ENCODE data around the gene SOX9. TPM values are rescaled to one million over a fixed set of nuclear protein-coding genes. Genes with fewer than 3 reads are reported as not detected.

SOX9 gene
- total and polyA plus RNA-seq, 5 donors from 2014 or later: not detected

DNA sequence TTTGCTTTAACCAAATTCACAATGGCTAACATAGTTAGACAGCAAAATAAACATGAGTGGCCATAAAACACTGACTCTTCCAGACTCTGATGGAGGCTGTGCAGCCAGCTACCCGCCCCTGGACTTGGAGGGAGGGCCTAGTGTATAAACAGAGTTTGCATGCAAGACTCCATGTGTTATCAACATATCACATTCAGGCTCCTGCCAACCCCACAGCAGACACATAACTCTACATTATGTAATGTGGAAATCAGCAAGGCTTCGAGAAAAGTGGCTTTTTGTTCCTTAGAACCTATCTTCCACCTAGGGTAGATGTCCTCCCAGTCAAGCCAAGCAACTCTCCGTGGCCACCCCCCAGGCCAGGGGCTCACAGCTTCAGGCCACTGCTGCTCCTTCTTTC is 19.3 kb upstream of the SOX9 start:
- no peak overlapping the region for H3K27ac Mint-ChIP-seq
- H3K9me3 Mint-ChIP-seq: peaks cover 0 to 8% (median 3%) of the 10 kb centered on the region in 7 donors
- Histone ChIP-seq H3K27ac (ENCODE audit: insufficient read depth, low read length, poor library complexity, severe bottlenecking) (no peak overlapping the region), H3K4me3 (ENCODE audit: low read depth, low read length) (no peak overlapping the region), H3K9me3 (ENCODE audit: control insufficient read depth in 2 of 2, low read length in 2 of 2) (no peaks in the 10 kb centered on the region), H3K4me1 (ENCODE audit: control insufficient read depth, insufficient read depth, low read length, poor library complexity, severe bottlenecking) (no peaks in the 10 kb centered on the region), H3K27me3 (ENCODE audit: control insufficient read depth, insufficient read depth, low read length) (no peaks in the 10 kb centered on the region), H3K36me3 (ENCODE audit: control insufficient read depth, insufficient read depth, low read length) (no peaks in the 10 kb centered on the region)
- H3K4me3 Mint-ChIP-seq: no peak overlapping the region
- H3K27me3 Mint-ChIP-seq: peaks cover 4% of the 10 kb centered on the region
- ATAC-seq (ENCODE audit: low read depth in 2 of 2) (no peak), DNase-seq (no peak)
- no peaks in the 10 kb centered on the region for H3K36me3 Mint-ChIP-seq
- no peaks in the 10 kb centered on the region for H3K4me1 Mint-ChIP-seq

DNA sequence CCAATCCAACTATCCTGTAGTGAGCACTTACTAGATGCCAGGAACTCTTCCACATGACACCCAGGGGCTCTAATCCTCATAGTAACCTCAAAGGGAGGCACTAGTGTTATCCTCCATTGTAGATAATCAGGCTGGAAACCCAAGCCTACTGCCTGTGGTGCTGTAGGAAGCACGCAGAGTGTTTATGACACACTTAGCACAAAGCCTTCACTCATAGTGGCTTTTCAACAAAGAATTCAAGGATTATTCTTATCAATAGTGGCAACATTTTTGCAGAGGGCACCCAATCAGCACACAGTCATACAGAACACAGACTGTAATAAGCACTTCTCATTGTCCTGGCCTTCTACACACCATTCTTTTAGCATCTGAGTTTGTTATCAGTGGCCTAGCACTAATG is 18.5 kb upstream of the SOX9 start:
- Mint-ChIP-seq H3K36me3 (no peaks in the 10 kb centered on the region), H3K27me3 (peaks cover 8% of the 10 kb centered on the region), H3K4me1 (no peaks in the 10 kb centered on the region), H3K9me3 (peaks cover 0 to 8% (median 3%) of the 10 kb centered on the region in 7 donors), H3K4me3 (no peak overlapping the region), H3K27ac (no peak overlapping the region)
- Histone ChIP-seq H3K4me1 (ENCODE audit: control insufficient read depth, insufficient read depth, low read length, poor library complexity, severe bottlenecking) (no peaks in the 10 kb centered on the region), H3K27me3 (ENCODE audit: control insufficient read depth, insufficient read depth, low read length) (no peaks in the 10 kb centered on the region), H3K27ac (ENCODE audit: insufficient read depth, low read length, poor library complexity, severe bottlenecking) (no peak overlapping the region), H3K4me3 (ENCODE audit: low read depth, low read length) (no peak overlapping the region), H3K9me3 (ENCODE audit: control insufficient read depth in 2 of 2, low read length in 2 of 2) (no peaks in the 10 kb centered on the region), H3K36me3 (ENCODE audit: control insufficient read depth, insufficient read depth, low read length) (no peaks in the 10 kb centered on the region)
- ATAC-seq (ENCODE audit: low read depth in 2 of 2) (no peak), DNase-seq (no peak)

DNA sequence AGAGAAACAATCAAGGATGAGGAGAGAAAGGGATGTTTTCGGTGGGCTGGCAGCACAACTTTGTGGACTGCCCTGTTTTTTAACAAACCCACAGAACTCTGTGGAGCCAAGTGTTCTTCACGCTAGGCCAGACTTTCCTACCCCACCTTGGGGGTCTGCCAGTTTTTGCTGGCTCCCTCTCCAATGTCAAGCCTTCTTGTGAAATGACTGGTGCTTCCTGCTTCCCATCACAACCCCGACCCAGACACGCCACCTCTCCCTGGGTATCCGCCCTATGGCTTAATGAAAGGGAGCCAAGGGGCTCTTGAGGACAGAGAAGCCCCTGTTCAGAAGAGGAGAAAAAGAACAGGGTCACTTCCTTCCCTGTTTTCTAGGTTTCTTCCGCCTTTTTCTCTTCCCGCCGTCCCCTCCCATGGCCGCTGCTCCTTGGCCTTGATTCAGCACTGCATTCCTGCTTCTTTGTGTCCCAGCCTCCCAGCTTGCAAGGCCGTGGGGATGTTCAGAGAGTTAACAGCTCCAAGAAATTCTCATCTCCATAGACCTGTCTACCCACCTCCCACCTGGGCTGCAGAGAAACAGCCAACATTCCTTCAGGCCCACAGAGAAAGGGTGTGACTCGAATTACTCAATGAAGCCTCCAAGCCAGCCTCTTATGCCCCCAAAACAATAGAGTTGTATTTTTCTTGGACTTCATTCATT is 16.5 kb upstream of the SOX9 start:
- H3K36me3 Mint-ChIP-seq: no peaks in the 10 kb centered on the region
- H3K27ac ChIP-seq (ENCODE audit: insufficient read depth, low read length, poor library complexity, severe bottlenecking): no peak overlapping the region

DNA sequence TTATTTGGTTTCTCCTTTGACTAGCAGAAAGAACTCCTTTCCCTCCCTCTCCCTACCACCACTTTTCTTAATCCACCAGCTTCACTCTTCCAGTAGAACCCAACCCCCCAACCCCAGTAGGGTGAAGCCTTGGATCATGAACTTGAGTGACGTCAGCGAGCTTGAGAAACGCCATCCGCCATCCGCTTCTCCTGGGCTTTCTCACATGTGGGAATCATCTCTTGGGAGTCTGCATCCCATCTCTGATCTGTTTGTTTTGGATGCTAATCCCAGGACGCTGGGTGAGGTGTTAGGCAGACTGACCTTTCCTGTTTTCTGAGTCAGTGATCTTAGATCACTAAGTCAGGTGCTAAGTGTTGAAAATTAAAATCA is 16.0 kb upstream of the SOX9 start:
- peaks cover 0 to 10% (median 3%) of the 10 kb centered on the region in 7 donors for H3K9me3 Mint-ChIP-seq
- H3K27me3 Mint-ChIP-seq: peaks cover 4% of the 10 kb centered on the region
- H3K4me1 Mint-ChIP-seq: no peaks in the 10 kb centered on the region
- H3K27me3 ChIP-seq (ENCODE audit: control insufficient read depth, insufficient read depth, low read length): no peaks in the 10 kb centered on the region
- H3K36me3 Mint-ChIP-seq: no peaks in the 10 kb centered on the region
- H3K9me3 ChIP-seq (ENCODE audit: control insufficient read depth in 2 of 2, low read length in 2 of 2): no peaks in the 10 kb centered on the region
- H3K4me1 ChIP-seq (ENCODE audit: control insufficient read depth, insufficient read depth, low read length, poor library complexity, severe bottlenecking): no peaks in the 10 kb centered on the region
- H3K27ac Mint-ChIP-seq: no peak overlapping the region
- H3K27ac ChIP-seq (ENCODE audit: insufficient read depth, low read length, poor library complexity, severe bottlenecking): no peak overlapping the region
- ATAC-seq (ENCODE audit: low read depth in 2 of 2) (no peak), DNase-seq (no peak)
- H3K36me3 ChIP-seq (ENCODE audit: control insufficient read depth, insufficient read depth, low read length): no peaks in the 10 kb centered on the region
- H3K4me3 Mint-ChIP-seq: no peak overlapping the region
- H3K4me3 ChIP-seq (ENCODE audit: low read depth, low read length): no peak overlapping the region

More for the DNA sequence above, 16.5 kb upstream of the SOX9 start:
- Mint-ChIP-seq H3K4me3 (no peak overlapping the region), H3K27me3 (peaks cover 4% of the 10 kb centered on the region), H3K4me1 (no peaks in the 10 kb centered on the region), H3K9me3 (peaks cover 0 to 10% (median 3%) of the 10 kb centered on the region in 7 donors), H3K27ac (no peak overlapping the region)
- H3K4me3 ChIP-seq (ENCODE audit: low read depth, low read length): no peak overlapping the region
- ATAC-seq (ENCODE audit: low read depth in 2 of 2) (no peak), DNase-seq (no peak)
- no peaks in the 10 kb centered on the region for H3K36me3 ChIP-seq (ENCODE audit: control insufficient read depth, insufficient read depth, low read length)
- no peaks in the 10 kb centered on the region for H3K9me3 ChIP-seq (ENCODE audit: control insufficient read depth in 2 of 2, low read length in 2 of 2)
- H3K4me1 ChIP-seq (ENCODE audit: control insufficient read depth, insufficient read depth, low read length, poor library complexity, severe bottlenecking): no peaks in the 10 kb centered on the region
- no peaks in the 10 kb centered on the region for H3K27me3 ChIP-seq (ENCODE audit: control insufficient read depth, insufficient read depth, low read length)

DNA sequence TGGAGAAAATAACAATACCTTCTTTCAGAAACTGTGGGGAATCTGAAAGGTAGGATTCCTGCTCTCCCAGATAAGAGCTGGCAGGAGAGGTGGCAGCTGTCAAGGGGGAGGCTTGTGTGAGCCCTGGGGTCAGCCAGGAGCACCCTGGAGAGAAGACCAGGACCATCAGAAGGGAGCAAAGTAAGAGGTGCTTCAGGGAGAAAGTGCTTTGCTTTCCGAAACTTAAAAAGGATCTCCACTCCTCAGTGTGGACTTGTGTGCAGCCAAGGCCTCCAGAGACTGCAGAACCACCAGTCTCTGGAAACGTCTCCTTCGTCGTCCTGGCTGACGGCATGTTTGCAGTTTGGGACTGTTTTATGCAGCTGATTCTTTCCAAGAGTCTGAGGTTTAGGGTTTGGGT is 13.7 kb upstream of the SOX9 start:
- Mint-ChIP-seq H3K4me1 (no peaks in the 10 kb centered on the region), H3K27me3 (peaks cover 10% of the 10 kb centered on the region), H3K36me3 (no peaks in the 10 kb centered on the region), H3K4me3 (no peak overlapping the region), H3K9me3 (peaks cover 0 to 8% (median 2%) of the 10 kb centered on the region in 7 donors), H3K27ac (no peak overlapping the region)
- no peak overlapping the region for H3K4me3 ChIP-seq (ENCODE audit: low read depth, low read length)
- DNase-seq (no peak), ATAC-seq (ENCODE audit: low read depth in 2 of 2) (no peak)
- no peaks in the 10 kb centered on the region for H3K36me3 ChIP-seq (ENCODE audit: control insufficient read depth, insufficient read depth, low read length)
- H3K4me1 ChIP-seq (ENCODE audit: control insufficient read depth, insufficient read depth, low read length, poor library complexity, severe bottlenecking): no peaks in the 10 kb centered on the region
- no peak overlapping the region for H3K27ac ChIP-seq (ENCODE audit: insufficient read depth, low read length, poor library complexity, severe bottlenecking)
- no peaks in the 10 kb centered on the region for H3K9me3 ChIP-seq (ENCODE audit: control insufficient read depth in 2 of 2, low read length in 2 of 2)
- H3K27me3 ChIP-seq (ENCODE audit: control insufficient read depth, insufficient read depth, low read length): no peaks in the 10 kb centered on the region

DNA sequence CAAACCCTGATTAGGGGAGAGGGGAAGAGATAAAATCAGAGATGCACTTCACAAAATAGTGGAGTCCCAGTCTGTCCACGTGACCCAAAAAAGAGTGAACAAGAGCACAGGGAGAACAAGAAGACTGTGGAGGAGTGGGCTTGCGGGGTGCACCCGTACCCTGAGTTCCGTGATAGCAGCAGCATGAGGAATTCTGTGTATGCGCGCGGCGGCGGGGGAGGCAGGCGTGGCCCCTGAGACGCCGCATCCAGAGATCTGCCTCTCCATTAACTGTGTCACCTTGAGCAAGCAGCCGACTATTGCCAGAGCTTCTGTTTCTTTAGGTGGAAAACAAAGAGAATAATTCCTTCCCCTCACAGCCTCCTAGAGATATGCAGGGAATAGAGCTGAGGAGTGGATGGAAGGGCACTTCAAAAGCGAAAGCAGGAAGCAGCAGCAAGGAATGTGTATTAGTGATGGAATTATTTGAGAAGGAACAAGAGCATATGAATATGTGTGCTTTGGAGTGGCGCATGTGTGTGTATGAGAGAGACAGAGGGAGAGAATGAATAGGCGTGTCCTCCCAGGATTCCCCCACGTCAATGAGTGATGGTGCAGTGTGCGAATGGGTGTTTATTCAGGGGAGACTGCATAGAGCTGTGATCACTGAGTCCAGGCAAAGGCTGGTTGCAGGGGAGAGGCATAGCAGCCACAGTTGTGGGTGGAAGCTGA is 10.4 kb upstream of the SOX9 start:
- Histone ChIP-seq H3K27me3 (ENCODE audit: control insufficient read depth, insufficient read depth, low read length) (peaks cover 8% of the 10 kb centered on the region), H3K4me1 (ENCODE audit: control insufficient read depth, insufficient read depth, low read length, poor library complexity, severe bottlenecking) (no peaks in the 10 kb centered on the region), H3K4me3 (ENCODE audit: low read depth, low read length) (no peak overlapping the region), H3K36me3 (ENCODE audit: control insufficient read depth, insufficient read depth, low read length) (no peaks in the 10 kb centered on the region), H3K27ac (ENCODE audit: insufficient read depth, low read length, poor library complexity, severe bottlenecking) (no peak overlapping the region), H3K9me3 (ENCODE audit: control insufficient read depth in 2 of 2, low read length in 2 of 2) (no peaks in the 10 kb centered on the region)
- Mint-ChIP-seq H3K4me3 (no peak overlapping the region), H3K4me1 (peaks cover 0 to 4% (median 0%) of the 10 kb centered on the region in 4 donors), H3K27me3 (peaks cover 23% of the 10 kb centered on the region), H3K27ac (no peak overlapping the region), H3K9me3 (peaks cover 0 to 6% (median 0%) of the 10 kb centered on the region in 7 donors), H3K36me3 (no peaks in the 10 kb centered on the region)
- DNase-seq (no peak), ATAC-seq (ENCODE audit: low read depth in 2 of 2) (no peak)

DNA sequence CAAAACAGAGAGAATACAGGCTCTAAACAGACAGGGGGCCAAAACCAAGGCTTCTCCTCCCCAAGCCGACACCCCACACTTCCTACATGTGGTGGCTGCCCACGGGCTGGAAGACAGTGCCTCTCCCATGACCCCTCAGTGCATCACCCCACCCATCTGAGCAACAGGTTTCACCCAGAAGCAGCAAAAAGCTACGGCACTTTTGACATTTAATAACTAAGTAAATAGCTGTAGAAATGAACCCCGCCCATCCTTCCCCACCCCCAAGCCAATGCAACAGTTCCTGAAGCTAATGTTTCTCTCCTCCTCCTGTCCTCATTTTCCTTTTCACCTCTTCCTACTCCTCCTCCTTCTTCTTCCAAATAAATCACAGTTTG is 9.9 kb upstream of the SOX9 start:
- H3K27ac Mint-ChIP-seq: no peak overlapping the region
- H3K9me3 ChIP-seq (ENCODE audit: control insufficient read depth in 2 of 2, low read length in 2 of 2): no peaks in the 10 kb centered on the region
- peaks cover 9% of the 10 kb centered on the region for H3K27me3 ChIP-seq (ENCODE audit: control insufficient read depth, insufficient read depth, low read length)
- H3K36me3 Mint-ChIP-seq: no peaks in the 10 kb centered on the region
- H3K4me3 Mint-ChIP-seq: no peak overlapping the region
- H3K9me3 Mint-ChIP-seq: peaks cover 0 to 6% (median 0%) of the 10 kb centered on the region in 7 donors
- H3K4me1 Mint-ChIP-seq: peaks cover 0 to 4% (median 0%) of the 10 kb centered on the region in 4 donors
- ATAC-seq (ENCODE audit: low read depth in 2 of 2) (no peak), DNase-seq (no peak)
- H3K4me1 ChIP-seq (ENCODE audit: control insufficient read depth, insufficient read depth, low read length, poor library complexity, severe bottlenecking): no peaks in the 10 kb centered on the region
- peaks cover 27% of the 10 kb centered on the region for H3K27me3 Mint-ChIP-seq
- H3K4me3 ChIP-seq (ENCODE audit: low read depth, low read length): no peak overlapping the region
- no peak overlapping the region for H3K27ac ChIP-seq (ENCODE audit: insufficient read depth, low read length, poor library complexity, severe bottlenecking)
- H3K36me3 ChIP-seq (ENCODE audit: control insufficient read depth, insufficient read depth, low read length): no peaks in the 10 kb centered on the region

Data from CD4-positive, CD25-positive, alpha-beta regulatory T cell (primary cell).